SK-N-SH (cell line): ENCODE measurements around the gene CDH23. TPM values are rescaled to one million over a fixed set of nuclear protein-coding genes. Genes with fewer than 3 reads are reported as not detected.
A peak's percentile ranks its signal among the peaks of the same experiment; 100 is the strongest.

Experiments
- CTCF ChIA-PET: fragments of 300-600, 350-600 bp; formaldehyde crosslinking; extraction: SDS; loops from one replicate; lab custom pipeline; 2021; lab: Yijun Ruan, JAX
- POLR2A ChIA-PET: fragments of 350-600 bp; sonication (Branson Sonifier 250); formaldehyde crosslinking; extraction: SDS; loops from one replicate; lab custom pipeline; 2020; ENCODE audit warnings: antibody characterized with exemption, inconsistent platforms; lab: Yijun Ruan, JAX
- DNase-seq: peaks from one replicate; pipeline ENCODE4 v3.0.0; 2012
- H2AFZ ChIP-seq: fragments of 200-600 bp; sonication (generic); 2 replicates; pipeline ENCODE4 v1.8.1; 2016; ENCODE audit warnings: antibody characterized with exemption, mild to moderate bottlenecking, low read depth
- H3F3A ChIP-seq: fragments of 200-600 bp; sonication (generic); replicated peaks from 2 replicates; pipeline ENCODE3; 2016; ENCODE audit warnings: antibody characterized with exemption, mild to moderate bottlenecking; ENCODE audit not compliant: insufficient read depth
- H3K27ac ChIP-seq, 2 experiments: fragments of 200-500 bp in 1 of 2; fragments of 200-600 bp in 1 of 2; sonication (Bioruptor generic) in 1 of 2; sonication (generic), shearing (Covaris generic) in 1 of 2; 2 replicates each; pipeline versions ENCODE4 v1.5.1 to v1.6.1; 2014 to 2016; ENCODE audit warnings: low read depth in 2 of 2, inconsistent platforms in 1 of 2, low read length in 1 of 2, mild to moderate bottlenecking in 1 of 2, mixed read lengths in 1 of 2
- H3K27me3 ChIP-seq: fragments of 200-600 bp; sonication (generic), shearing (Covaris generic); 2 replicates; pipeline ENCODE4 v1.6.1; 2016; ENCODE audit warnings: mixed run types; ENCODE audit not compliant: insufficient read depth
- H3K36me3 ChIP-seq, 2 experiments: fragments of 200-500 bp in 1 of 2; fragments of 200-600 bp in 1 of 2; sonication (Bioruptor generic) in 1 of 2; sonication (generic) in 1 of 2; replicated peaks in 1 of 2; 2 replicates each; pipeline versions ENCODE3 to v1.5.1; 2014 to 2016; ENCODE audit warnings: low read length in 1 of 2, mild to moderate bottlenecking in 1 of 2; ENCODE audit not compliant: insufficient read depth in 2 of 2, control insufficient read depth in 1 of 2
- H3K4me1 ChIP-seq, 2 experiments: fragments of 200-500 bp in 1 of 2; fragments of 200-600 bp in 1 of 2; sonication (Bioruptor generic) in 1 of 2; sonication (generic), shearing (Covaris generic) in 1 of 2; 2 replicates each; pipeline versions ENCODE4 v1.5.1 to v1.6.1; 2014 to 2016; ENCODE audit warnings: low read depth in 1 of 2, low read length in 1 of 2, mixed run types in 1 of 2; ENCODE audit not compliant: insufficient read depth in 2 of 2, control insufficient read depth in 1 of 2
- H3K4me2 ChIP-seq: fragments of 200-600 bp; sonication (generic), shearing (Covaris generic); 2 replicates; pipeline ENCODE4 v1.6.1; 2017; ENCODE audit warnings: mixed run types
- H3K4me3 ChIP-seq, 2 experiments: fragments of 200-500 bp in 1 of 2; fragments of 200-600 bp in 1 of 2; sonication (Bioruptor generic) in 1 of 2; sonication (generic), shearing (Covaris generic) in 1 of 2; 2 replicates each; pipeline versions ENCODE4 v1.5.1 to v1.8.1; 2014 to 2016; ENCODE audit warnings: low read depth in 2 of 2, inconsistent platforms in 1 of 2, low read length in 1 of 2, mild to moderate bottlenecking in 1 of 2, mixed read lengths in 1 of 2, moderate library complexity in 1 of 2
- H3K79me2 ChIP-seq: fragments of 200-600 bp; sonication (generic); 2 replicates; pipeline ENCODE4 v1.8.1; 2017; ENCODE audit warnings: mild to moderate bottlenecking; ENCODE audit not compliant: insufficient read depth
- H3K9ac ChIP-seq: fragments of 200-600 bp; sonication (generic); 2 replicates; pipeline ENCODE4 v1.6.1; 2017; ENCODE audit warnings: mixed run types
- H3K9me2 ChIP-seq: fragments of 200-600 bp; sonication (generic); 2 replicates; pipeline ENCODE4 v1.6.1; 2017; ENCODE audit warnings: mixed run types
- H3K9me3 ChIP-seq: fragments of 200-600 bp; sonication (generic); 2 replicates; pipeline ENCODE4 v1.6.1; 2017; ENCODE audit warnings: mixed run types, mild to moderate bottlenecking, moderate library complexity
- H4K20me1 ChIP-seq: fragments of 200-600 bp; sonication (generic); 2 replicates; pipeline ENCODE4 v1.6.1; 2017; ENCODE audit warnings: mild to moderate bottlenecking, mixed run types; ENCODE audit not compliant: insufficient read depth
- CHD2 ChIP-seq: fragments of 150-350 bp; IDR thresholded peaks from 2 replicates; pipeline ENCODE4 v1.6.1; 2018; ENCODE audit warnings: low read length; ENCODE audit not compliant: partially characterized antibody
- EP300 ChIP-seq, 2 experiments: IDR thresholded peaks; 2 replicates each; pipeline versions ENCODE4 v1.4.0 to v1.6.1; 2012; ENCODE audit warnings: borderline replicate concordance in 1 of 2, low read depth in 1 of 2, low read length in 1 of 2
- NFIC ChIP-seq: IDR thresholded peaks from 2 replicates; pipeline ENCODE4 v1.4.0; 2012; ENCODE audit warnings: borderline replicate concordance
- NRF1 ChIP-seq: IDR thresholded peaks from 2 replicates; pipeline ENCODE4 v1.6.1; 2012; ENCODE audit warnings: low read depth, mild to moderate bottlenecking, low read length
- POLR2AphosphoS5 ChIP-seq: IDR thresholded peaks from 2 replicates; pipeline ENCODE4 v1.6.1; 2012; ENCODE audit warnings: low read depth, low read length
- SIN3A ChIP-seq: IDR thresholded peaks from 2 replicates; pipeline ENCODE4 v1.6.1; 2012; ENCODE audit warnings: low read depth, mild to moderate bottlenecking, low read length, moderate library complexity, borderline replicate concordance
- TEAD4 ChIP-seq: IDR thresholded peaks from 2 replicates; pipeline ENCODE4 v1.4.0; 2012; ENCODE audit warnings: mild to moderate bottlenecking, borderline replicate concordance; ENCODE audit not compliant: insufficient read depth
- WGBS: methylation state at CpG from one replicate; pipeline ENCODE4 v1.1.6; 2017; ENCODE audit warnings: low lambda C conversion rate; 5-methylcytosine and 5-hydroxymethylcytosine counted together
- polyA plus RNA-seq, 3 experiments: library from polyadenylated mRNA; depleted of rRNA; stranded (reverse); fragments of >200 nt; gene quantifications; 2 replicates each; pipeline ENCODE4 v1.2.3, GENCODE V29; 2012
- TF ChIP-seq, protein P1 (sequence below): IDR thresholded peaks from 2 replicates; pipeline ENCODE4; 2012
- TF ChIP-seq, protein P2 (sequence below): IDR thresholded peaks from 2 replicates; pipeline ENCODE4 v1.4.0; 2012; ENCODE audit warnings: low read depth
- TF ChIP-seq, protein P3 (sequence below): fragments of 150-350 bp; IDR thresholded peaks from 2 replicates; pipeline ENCODE4 v1.6.1; 2017; ENCODE audit warnings: antibody characterized with exemption, low read length, low read depth, borderline replicate concordance

Gene CDH23
- polyA plus RNA-seq, 1 of the 3 experiments (the other 2 are of a cell fraction) = 0.03 TPM

DNA sequence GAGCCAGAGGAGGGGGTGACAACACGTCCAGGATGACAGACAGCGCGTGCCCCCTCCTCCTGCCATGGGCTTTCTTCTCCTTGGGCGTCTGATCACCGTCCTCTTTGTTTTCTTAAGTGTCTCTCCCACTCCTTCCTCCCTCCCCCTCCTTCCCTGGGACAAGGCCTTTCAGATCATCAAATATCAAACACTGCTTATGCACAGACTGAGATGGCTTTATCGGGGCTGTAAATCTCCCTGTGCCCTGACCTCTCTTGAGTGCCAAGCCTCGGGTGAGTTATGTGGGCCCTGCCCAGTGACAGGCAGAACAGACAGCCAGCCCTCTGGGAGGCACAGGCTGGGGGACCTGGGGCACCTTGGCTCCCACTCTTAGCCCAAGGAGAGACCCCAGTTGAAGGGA, 206.4 kb downstream of the CDH23 start:
- H3K27ac ChIP-seq = no peak overlapping the region
- H3K9me3 ChIP-seq = no peaks in the 10 kb centered on the region
- H3K9ac ChIP-seq = no peak overlapping the region
- CTCF ChIA-PET = no interaction called here
- H2AFZ ChIP-seq = no peak overlapping the region
- H3K9me2 ChIP-seq = no peaks in the 10 kb centered on the region
- POLR2A ChIA-PET = no interaction called here
- H3K79me2 ChIP-seq = no peaks in the 10 kb centered on the region
- H3K4me1 ChIP-seq = peaks cover 6 to 10% of the 10 kb centered on the region in 2 experiments; a peak in 3 of 4 replicates
- H4K20me1 ChIP-seq = no peaks in the 10 kb centered on the region
- TF ChIP-seq, protein P1, sequence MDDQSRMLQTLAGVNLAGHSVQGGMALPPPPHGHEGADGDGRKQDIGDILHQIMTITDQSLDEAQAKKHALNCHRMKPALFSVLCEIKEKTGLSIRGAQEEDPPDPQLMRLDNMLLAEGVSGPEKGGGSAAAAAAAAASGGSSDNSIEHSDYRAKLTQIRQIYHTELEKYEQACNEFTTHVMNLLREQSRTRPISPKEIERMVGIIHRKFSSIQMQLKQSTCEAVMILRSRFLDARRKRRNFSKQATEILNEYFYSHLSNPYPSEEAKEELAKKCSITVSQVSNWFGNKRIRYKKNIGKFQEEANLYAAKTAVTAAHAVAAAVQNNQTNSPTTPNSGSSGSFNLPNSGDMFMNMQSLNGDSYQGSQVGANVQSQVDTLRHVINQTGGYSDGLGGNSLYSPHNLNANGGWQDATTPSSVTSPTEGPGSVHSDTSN = 0 out of 2 replicates have a peak, but pooled peaks have one; percentile 11
- no peak for TF ChIP-seq SIN3A
- no peak for DNase-seq
- peaks cover 5% of the 10 kb centered on the region for H3F3A ChIP-seq
- 66% methylated on average over 7 of the region's 7 CpGs for WGBS
- H3K4me3 ChIP-seq = no peak overlapping the region
- H3K36me3 ChIP-seq = no peaks in the 10 kb centered on the region
- H3K27me3 ChIP-seq = no peaks in the 10 kb centered on the region
- no peak overlapping the region for H3K4me2 ChIP-seq

DNA sequence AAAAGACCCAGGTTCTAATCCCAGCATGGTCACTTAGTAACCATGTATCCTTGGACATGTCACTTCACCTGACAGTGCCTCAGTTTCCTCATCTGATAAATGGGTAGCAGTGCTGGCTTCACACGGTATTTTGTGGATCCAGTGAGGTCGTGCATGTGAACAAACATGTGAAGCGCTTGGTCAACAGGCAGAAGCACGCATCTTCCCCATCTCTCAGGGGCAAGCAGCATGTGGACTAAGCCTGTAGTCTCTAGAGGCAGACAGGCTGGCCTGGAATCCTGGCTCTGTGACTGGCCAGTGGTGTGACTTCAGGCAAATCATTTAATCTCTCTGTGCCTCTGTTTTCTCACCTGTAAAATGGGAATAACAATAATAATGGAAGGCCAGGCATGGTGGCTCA, 207.0 kb downstream of the CDH23 start:
- no peak for DNase-seq
- Histone ChIP-seq H3K79me2 (no peaks in the 10 kb centered on the region), H3K9me2 (no peaks in the 10 kb centered on the region), H3K9me3 (no peaks in the 10 kb centered on the region), H2AFZ (no peak overlapping the region), H3K36me3 (no peaks in the 10 kb centered on the region), H4K20me1 (no peaks in the 10 kb centered on the region), H3K4me1 (peaks cover 6 to 13% of the 10 kb centered on the region in 2 experiments; a peak in 3 of 4 replicates), H3K4me2 (no peak overlapping the region), H3F3A (peaks cover 5% of the 10 kb centered on the region), H3K9ac (no peak overlapping the region), H3K27ac (no peak overlapping the region), H3K27me3 (no peaks in the 10 kb centered on the region), H3K4me3 (no peak overlapping the region)
- ChIA-PET CTCF (interaction anchor here (1.1 to 1.3 kb wide), 3 partner anchors 17 to 208 kb away, joined by 3 to 6 read pairs (median 4); no protein-coding TSS in a partner anchor), POLR2A (no interaction called here)
- WGBS = 79% methylated on average over 3 of the region's 4 CpGs
- no peak for TF ChIP-seq POLR2AphosphoS5
- TF ChIP-seq EP300 (IDR thresholded peaks at IDR 0.05; ENCODE audit: borderline replicate concordance in 1 of 2, low read depth in 1 of 2, low read length in 1 of 2) = no peak
- TF ChIP-seq, protein P2, sequence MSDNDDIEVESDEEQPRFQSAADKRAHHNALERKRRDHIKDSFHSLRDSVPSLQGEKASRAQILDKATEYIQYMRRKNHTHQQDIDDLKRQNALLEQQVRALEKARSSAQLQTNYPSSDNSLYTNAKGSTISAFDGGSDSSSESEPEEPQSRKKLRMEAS = no peak
- TF ChIP-seq NRF1 = no peak
- TF ChIP-seq SIN3A = no peak
- no peak for TF ChIP-seq CHD2
- TF ChIP-seq, protein P3, sequence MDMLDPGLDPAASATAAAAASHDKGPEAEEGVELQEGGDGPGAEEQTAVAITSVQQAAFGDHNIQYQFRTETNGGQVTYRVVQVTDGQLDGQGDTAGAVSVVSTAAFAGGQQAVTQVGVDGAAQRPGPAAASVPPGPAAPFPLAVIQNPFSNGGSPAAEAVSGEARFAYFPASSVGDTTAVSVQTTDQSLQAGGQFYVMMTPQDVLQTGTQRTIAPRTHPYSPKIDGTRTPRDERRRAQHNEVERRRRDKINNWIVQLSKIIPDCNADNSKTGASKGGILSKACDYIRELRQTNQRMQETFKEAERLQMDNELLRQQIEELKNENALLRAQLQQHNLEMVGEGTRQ = no peak
- TF ChIP-seq NFIC = no peak
- TF ChIP-seq, protein P1 = no peak
- no peak for TF ChIP-seq TEAD4
